Progenitor cell of endocrine pancreas (in vitro differentiated cells): ENCODE measurements around the gene DUT. TPM values are rescaled to one million over a fixed set of nuclear protein-coding genes. Genes with fewer than 3 reads are reported as not detected.

ENCODE experiments used
- DNase-seq: peaks from one replicate; pipeline ENCODE4 v3.0.0; 2021; ENCODE audit warnings: low spot score; ENCODE audit not compliant: unreplicated experiment
- H3K27ac Mint-ChIP-seq: 2 replicates; pipeline ENCODE4 v1.8.0; 2021; ENCODE audit warnings: mild to moderate bottlenecking, moderate library complexity, mixed read lengths
- H3K27me3 Mint-ChIP-seq: 2 replicates; pipeline ENCODE4 v1.8.0; 2021; ENCODE audit warnings: mixed read lengths
- H3K36me3 Mint-ChIP-seq: 2 replicates; pipeline ENCODE4 v1.8.0; 2022; ENCODE audit warnings: mixed read lengths; ENCODE audit not compliant: insufficient read depth
- H3K4me1 Mint-ChIP-seq: 2 replicates; pipeline ENCODE4 v1.8.0; 2021; ENCODE audit warnings: low read depth, mixed read lengths
- H3K4me3 Mint-ChIP-seq: 2 replicates; pipeline ENCODE4 v1.8.0; 2021; ENCODE audit warnings: low read depth, mild to moderate bottlenecking, moderate library complexity, mixed read lengths
- H3K9me3 Mint-ChIP-seq: 2 replicates; pipeline ENCODE4 v1.8.0; 2021; ENCODE audit warnings: low read depth, mixed read lengths
- CTCF ChIP-seq: fragments of 200-600 bp; sonication (generic); IDR thresholded peaks from one replicate; pipeline ENCODE4 v1.5.0; 2021; ENCODE audit warnings: antibody characterized with exemption, mild to moderate bottlenecking; ENCODE audit not compliant: unreplicated experiment
- total RNA-seq: library from RNA; stranded (reverse); gene quantifications from 2 replicates; pipeline ENCODE4 v1.2.1, GENCODE V29; 2021

The DUT gene
- total RNA-seq, 1 donor from 2014 or later: 77.1 TPM

GRCh38 chr15:48285329-48286214, 45.7 kb upstream of the DUT start:
- H3K4me1 Mint-ChIP-seq: no peaks in the 10 kb centered on the region
- DNase-seq: peak; percentile 49
- H3K9me3 Mint-ChIP-seq: no peaks in the 10 kb centered on the region
- peak overlapping the region; percentile 6 for H3K4me3 Mint-ChIP-seq
- no peaks in the 10 kb centered on the region for H3K36me3 Mint-ChIP-seq
- no peak overlapping the region for H3K27ac Mint-ChIP-seq
- TF ChIP-seq CTCF: peak; percentile 82
- H3K27me3 Mint-ChIP-seq: peaks cover 10% of the 10 kb centered on the region

DNA sequence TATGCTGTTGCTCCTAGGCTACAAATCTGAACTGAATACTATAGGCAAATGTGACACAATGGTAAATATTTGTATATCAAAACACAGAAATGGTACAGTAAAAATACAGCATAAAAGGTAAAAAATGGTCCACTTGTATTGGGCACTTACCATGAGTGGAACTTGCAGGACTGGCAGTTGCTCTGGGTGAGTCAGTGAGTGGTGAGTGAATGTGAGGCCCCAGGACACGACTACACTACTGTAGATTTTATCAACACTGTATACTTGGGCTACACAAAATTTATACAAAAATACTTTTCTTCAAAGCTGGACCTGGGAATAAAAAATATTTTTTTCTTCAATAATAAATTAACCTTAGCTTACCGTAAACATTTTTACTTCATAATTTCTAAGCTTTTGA, 41.6 kb upstream of the DUT start:
- H3K4me1 Mint-ChIP-seq: no peaks in the 10 kb centered on the region
- TF ChIP-seq CTCF: no peak
- H3K9me3 Mint-ChIP-seq: no peaks in the 10 kb centered on the region
- no peak overlapping the region for H3K4me3 Mint-ChIP-seq
- H3K27ac Mint-ChIP-seq: no peak overlapping the region
- H3K36me3 Mint-ChIP-seq: no peaks in the 10 kb centered on the region
- no peak for DNase-seq
- H3K27me3 Mint-ChIP-seq: peaks cover 3% of the 10 kb centered on the region

GRCh38 chr15:48292458-48292857, 38.8 kb upstream of the DUT start:
- no peak overlapping the region for H3K4me3 Mint-ChIP-seq
- no peak for TF ChIP-seq CTCF
- H3K27me3 Mint-ChIP-seq: no peaks in the 10 kb centered on the region
- no peaks in the 10 kb centered on the region for H3K4me1 Mint-ChIP-seq
- H3K9me3 Mint-ChIP-seq: no peaks in the 10 kb centered on the region
- no peak for DNase-seq
- H3K27ac Mint-ChIP-seq: no peak overlapping the region
- no peaks in the 10 kb centered on the region for H3K36me3 Mint-ChIP-seq

DNA sequence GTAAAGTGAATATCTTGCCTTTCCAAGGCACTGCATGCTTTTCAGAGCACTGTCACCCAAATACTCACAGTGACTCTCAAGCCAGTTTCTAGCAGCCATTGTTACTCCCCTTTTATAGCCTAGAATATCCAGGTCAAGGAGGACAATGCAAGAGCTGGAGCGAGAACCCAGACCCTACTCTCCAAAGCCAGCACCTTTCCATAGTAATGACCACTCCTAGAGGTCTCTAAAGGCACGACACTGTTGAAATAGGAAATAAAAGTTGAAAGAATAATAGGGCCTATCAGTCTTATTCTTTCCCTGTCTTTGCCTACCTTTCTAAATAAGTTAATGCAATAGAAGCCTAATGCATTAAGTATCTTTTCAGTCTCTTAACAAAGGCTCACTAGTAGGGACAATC, 33.6 kb upstream of the DUT start:
- H3K27ac Mint-ChIP-seq: no peak overlapping the region

GRCh38 chr15:48298914-48299313, 32.3 kb upstream of the DUT start:
- DNase-seq: no peak
- no peaks in the 10 kb centered on the region for H3K27me3 Mint-ChIP-seq
- no peaks in the 10 kb centered on the region for H3K4me1 Mint-ChIP-seq
- TF ChIP-seq CTCF: no peak
- H3K9me3 Mint-ChIP-seq: no peaks in the 10 kb centered on the region
- H3K4me3 Mint-ChIP-seq: no peak overlapping the region
- H3K27ac Mint-ChIP-seq: no peak overlapping the region
- H3K36me3 Mint-ChIP-seq: no peaks in the 10 kb centered on the region

More for the DNA sequence above, 33.6 kb upstream of the DUT start:
- TF ChIP-seq CTCF: no peak
- H3K4me3 Mint-ChIP-seq: no peak overlapping the region
- H3K9me3 Mint-ChIP-seq: no peaks in the 10 kb centered on the region
- no peak for DNase-seq
- H3K27me3 Mint-ChIP-seq: no peaks in the 10 kb centered on the region
- H3K36me3 Mint-ChIP-seq: no peaks in the 10 kb centered on the region
- no peaks in the 10 kb centered on the region for H3K4me1 Mint-ChIP-seq
